ENCODE results near the gene WNT9A. TPM values are rescaled to one million over a fixed set of nuclear protein-coding genes. Genes with fewer than 3 reads are reported as not detected.

Gene WNT9A
- total RNA-seq, 2 experiments from 2014 or later, result not detected

DNA sequence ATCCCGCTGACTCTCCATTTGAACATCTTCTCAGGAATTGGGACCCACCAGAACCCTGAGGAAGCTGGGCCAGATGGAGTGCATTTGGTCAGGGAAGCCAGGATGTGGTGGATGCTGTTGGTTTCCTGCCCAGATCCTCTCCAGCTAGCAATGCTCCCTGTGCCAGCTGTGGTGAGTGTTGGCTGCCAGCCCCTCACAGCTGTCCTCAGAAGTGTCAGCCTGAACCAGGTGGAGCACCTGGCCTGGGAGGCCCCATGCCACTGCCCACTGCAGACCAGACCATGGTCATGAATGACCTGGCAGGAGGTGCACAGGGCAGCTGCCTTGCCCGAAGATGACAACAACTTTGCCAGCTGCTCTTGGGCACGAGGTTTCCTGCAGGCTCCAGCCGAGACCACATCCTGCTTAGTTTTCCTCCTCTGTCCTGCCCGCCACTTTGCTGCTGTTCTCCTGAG lies 77.9 kb downstream of the WNT9A start:
- Histone ChIP-seq H3K4me3 (ENCODE audit: low read depth, low read length, poor library complexity, severe bottlenecking) (no peak overlapping the region), H3K9me2 (ENCODE audit: insufficient read depth, low read length) (no peaks in the 10 kb centered on the region), H4K20me1 (ENCODE audit: insufficient read depth, low read length) (no peaks in the 10 kb centered on the region), H3K36me3 (ENCODE audit: insufficient read depth, low read length) (no peaks in the 10 kb centered on the region), H3K27ac (ENCODE audit: low read depth, low read length, poor library complexity, severe bottlenecking) (no peak overlapping the region), H3K79me2 (ENCODE audit: insufficient read depth, low read depth, low read length) (no peaks in the 10 kb centered on the region), H3K9me3 (ENCODE audit: low read length) (no peaks in the 10 kb centered on the region), H2AFZ (ENCODE audit: low read length) (no peak overlapping the region), H3K4me2 (ENCODE audit: low read length) (no peak overlapping the region), H3K4me1 (ENCODE audit: insufficient read depth, low read length, poor library complexity, severe bottlenecking) (no peaks in the 10 kb centered on the region)
- POLR2A ChIA-PET, result no interaction called here
- intact Hi-C loops (cut with micrococcal nuclease; ENCODE audit: unreplicated experiment), result no loop called here
- BruUV-seq (replicated peaks), result no TSS peak
- CTCF ChIA-PET (ENCODE audit: unreplicated experiment), result no interaction called here
- DNase-seq (ENCODE audit: low spot score), result no peak
- TF ChIP-seq EZH2phosphoT487 (IDR thresholded peaks at IDR 0.05; ENCODE audit: borderline replicate concordance, low read depth, low read length), result no peak
- TF ChIP-seq, protein P1, sequence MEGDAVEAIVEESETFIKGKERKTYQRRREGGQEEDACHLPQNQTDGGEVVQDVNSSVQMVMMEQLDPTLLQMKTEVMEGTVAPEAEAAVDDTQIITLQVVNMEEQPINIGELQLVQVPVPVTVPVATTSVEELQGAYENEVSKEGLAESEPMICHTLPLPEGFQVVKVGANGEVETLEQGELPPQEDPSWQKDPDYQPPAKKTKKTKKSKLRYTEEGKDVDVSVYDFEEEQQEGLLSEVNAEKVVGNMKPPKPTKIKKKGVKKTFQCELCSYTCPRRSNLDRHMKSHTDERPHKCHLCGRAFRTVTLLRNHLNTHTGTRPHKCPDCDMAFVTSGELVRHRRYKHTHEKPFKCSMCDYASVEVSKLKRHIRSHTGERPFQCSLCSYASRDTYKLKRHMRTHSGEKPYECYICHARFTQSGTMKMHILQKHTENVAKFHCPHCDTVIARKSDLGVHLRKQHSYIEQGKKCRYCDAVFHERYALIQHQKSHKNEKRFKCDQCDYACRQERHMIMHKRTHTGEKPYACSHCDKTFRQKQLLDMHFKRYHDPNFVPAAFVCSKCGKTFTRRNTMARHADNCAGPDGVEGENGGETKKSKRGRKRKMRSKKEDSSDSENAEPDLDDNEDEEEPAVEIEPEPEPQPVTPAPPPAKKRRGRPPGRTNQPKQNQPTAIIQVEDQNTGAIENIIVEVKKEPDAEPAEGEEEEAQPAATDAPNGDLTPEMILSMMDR (conservative IDR thresholded peaks at IDR 0.05; ENCODE audit: low read length), result no peak

- no peaks in the 10 kb centered on the region for H3K79me2 ChIP-seq (ENCODE audit: insufficient read depth, low read depth, low read length)
- TF ChIP-seq, protein P1 (conservative IDR thresholded peaks at IDR 0.05; ENCODE audit: low read length), result no peak
- no peak for TF ChIP-seq EZH2phosphoT487 (IDR thresholded peaks at IDR 0.05; ENCODE audit: borderline replicate concordance, low read depth, low read length)
- H3K9me3 ChIP-seq (ENCODE audit: low read length), result no peaks in the 10 kb centered on the region
- DNase-seq (ENCODE audit: low spot score), result no peak
- no peak overlapping the region for H3K27ac ChIP-seq (ENCODE audit: low read depth, low read length, poor library complexity, severe bottlenecking)
- no peak overlapping the region for H3K4me3 ChIP-seq (ENCODE audit: low read depth, low read length, poor library complexity, severe bottlenecking)
- no peak overlapping the region for H3K4me2 ChIP-seq (ENCODE audit: low read length)
- no TSS peak for BruUV-seq (replicated peaks)
- ChIA-PET POLR2A (no interaction called here), CTCF (ENCODE audit: unreplicated experiment) (no interaction called here)
- no peak overlapping the region for H2AFZ ChIP-seq (ENCODE audit: low read length)
- no peaks in the 10 kb centered on the region for H3K9me2 ChIP-seq (ENCODE audit: insufficient read depth, low read length)
- H4K20me1 ChIP-seq (ENCODE audit: insufficient read depth, low read length), result no peaks in the 10 kb centered on the region
- H3K4me1 ChIP-seq (ENCODE audit: insufficient read depth, low read length, poor library complexity, severe bottlenecking), result no peaks in the 10 kb centered on the region
- intact Hi-C loops (cut with micrococcal nuclease; ENCODE audit: unreplicated experiment), result no loop called here
- H3K36me3 ChIP-seq (ENCODE audit: insufficient read depth, low read length), result no peaks in the 10 kb centered on the region
Measured at GRCh38 chr1:227869279-227869842, 78.4 kb downstream of the WNT9A start.

Small RNA genes within 50 kb of the gene (microRNA-seq; reads per million reads assigned to microRNA genes)
- not detected for gene MIR5008 (ENCODE audit: borderline replicate concordance)

Small RNA genes within 50 kb of the gene (small RNA-seq; reads per million reads assigned to genes)
- gene MIR5008, result not detected
- not detected for gene SEPT14P17

Other genes with a start within 250 kb of the WNT9A start
- 37.5 and 41.8 TPM in 2 replicates for gene JMJD4, start 212.6 kb downstream of the WNT9A start, total RNA-seq (2014; rRNA removed; shearing (Covaris generic))
- 27.8 and 28.2 TPM in 2 replicates for gene JMJD4, start 212.6 kb downstream of the WNT9A start, total RNA-seq (2022)
- 35.0 and 44.2 TPM in 2 replicates for gene SNAP47, start 212.5 kb downstream of the WNT9A start, total RNA-seq (2014; rRNA removed; shearing (Covaris generic))
- gene SNAP47, start 212.5 kb downstream of the WNT9A start, total RNA-seq (2022), result 25.2 and 29.8 TPM in 2 replicates
- not detected in 2 replicates for gene PRSS38, start 132.3 kb downstream of the WNT9A start, total RNA-seq (2014; rRNA removed; shearing (Covaris generic))
- gene PRSS38, start 132.3 kb downstream of the WNT9A start, total RNA-seq (2022), result not detected in 2 replicates
- gene WNT3A, start 59.1 kb upstream of the WNT9A start, total RNA-seq (2014; rRNA removed; shearing (Covaris generic)), result not detected in 2 replicates
- not detected in 2 replicates for gene WNT3A, start 59.1 kb upstream of the WNT9A start, total RNA-seq (2022)
- gene ARF1, start 134.8 kb upstream of the WNT9A start, total RNA-seq (2014; rRNA removed; shearing (Covaris generic)), result 125 and 163 TPM in 2 replicates
- 311 and 322 TPM in 2 replicates for gene ARF1, start 134.8 kb upstream of the WNT9A start, total RNA-seq (2022)
- gene C1orf35, start 155.4 kb upstream of the WNT9A start, total RNA-seq (2014; rRNA removed; shearing (Covaris generic)), result 33.3 and 33.4 TPM in 2 replicates
- 30.7 and 32.2 TPM in 2 replicates for gene C1orf35, start 155.4 kb upstream of the WNT9A start, total RNA-seq (2022)
- 92.8 and 99.5 TPM in 2 replicates for gene MRPL55, start 161.4 kb upstream of the WNT9A start, total RNA-seq (2014; rRNA removed; shearing (Covaris generic))
- gene MRPL55, start 161.4 kb upstream of the WNT9A start, total RNA-seq (2022), result 46.3 and 50.0 TPM in 2 replicates
- 197 and 201 TPM in 2 replicates for gene GUK1, start 192.3 kb upstream of the WNT9A start, total RNA-seq (2014; rRNA removed; shearing (Covaris generic))
- gene GUK1, start 192.3 kb upstream of the WNT9A start, total RNA-seq (2022), result 131 and 154 TPM in 2 replicates
- 0.22 and 0.31 TPM in 2 replicates for gene GJC2, start 202.0 kb upstream of the WNT9A start, total RNA-seq (2014; rRNA removed; shearing (Covaris generic))
- gene GJC2, start 202.0 kb upstream of the WNT9A start, total RNA-seq (2022), result 0.53 and 0.80 TPM in 2 replicates
- gene IBA57, start 217.9 kb upstream of the WNT9A start, total RNA-seq (2014; rRNA removed; shearing (Covaris generic)), result 3.2 and 9.9 TPM in 2 replicates
- 9.1 and 10.8 TPM in 2 replicates for gene IBA57, start 217.9 kb upstream of the WNT9A start, total RNA-seq (2022)